Ishikawa (cell line): ENCODE results near the gene MYB.

Source experiments
- CEBPB ChIP-seq: IDR thresholded peaks from 2 replicates; pipeline ENCODE4 v1.6.1; 2012
- FOXM1 ChIP-seq: IDR thresholded peaks from 2 replicates; pipeline ENCODE4 v1.6.1; 2012; ENCODE audit warnings: low read depth, borderline replicate concordance
- NFIC ChIP-seq: IDR thresholded peaks from 2 replicates; pipeline ENCODE4 v1.6.1; 2012
- REST ChIP-seq: IDR thresholded peaks from 2 replicates; pipeline ENCODE4 v1.6.1; 2012; ENCODE audit warnings: low read depth, mild to moderate bottlenecking
- TAF1 ChIP-seq: IDR thresholded peaks from 2 replicates; pipeline ENCODE4 v1.6.1; 2012; ENCODE audit warnings: low read depth, mild to moderate bottlenecking
- TCF12 ChIP-seq: IDR thresholded peaks from 2 replicates; pipeline ENCODE4 v1.6.1; 2012; ENCODE audit warnings: low read depth
- TEAD4 ChIP-seq: IDR thresholded peaks from 2 replicates; pipeline ENCODE4 v1.6.1; 2012
- USF1 ChIP-seq: IDR thresholded peaks from 2 replicates; pipeline ENCODE4 v1.6.1; 2012
- YY1 ChIP-seq: IDR thresholded peaks from 2 replicates; pipeline ENCODE4 v1.6.1; 2012; ENCODE audit warnings: low read depth

GRCh38 chr6:135173242-135173988 is 7.7 kb upstream of the MYB start:
- TF ChIP-seq USF1 (no peak), YY1 (no peak), TEAD4 (no peak), CEBPB (no peak), FOXM1 (no peak), NFIC (no peak), TCF12 (no peak), REST (no peak), TAF1 (no peak)
